ENCODE results near the gene MPIG6B. TPM values are rescaled to one million over a fixed set of nuclear protein-coding genes. Genes with fewer than 3 reads are reported as not detected.

The MPIG6B gene
- total RNA-seq, 2 donors from 2014 or later = not detected

DNA sequence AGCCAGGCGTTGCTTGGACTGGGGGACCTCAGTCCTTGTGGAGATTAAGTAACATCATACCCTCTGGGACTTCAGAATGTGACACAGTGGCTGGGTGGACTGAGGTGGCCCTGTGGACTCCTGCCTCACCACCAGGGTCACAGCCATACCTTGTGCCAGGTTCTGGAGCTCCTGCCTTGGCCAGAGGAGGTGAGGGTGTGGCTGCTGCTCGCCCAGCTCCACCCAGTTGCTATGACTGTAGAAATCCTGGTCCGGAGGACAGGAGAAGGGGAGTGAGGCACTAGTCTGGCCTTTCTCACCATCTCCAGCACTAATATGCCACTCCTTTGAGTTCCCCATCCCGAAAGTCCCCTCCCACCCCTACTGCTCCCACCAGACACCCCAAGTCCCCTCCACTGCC is 52.0 kb downstream of the MPIG6B start:
- H3K27ac ChIP-seq = peak overlapping the region in 1 of 4 donors; percentile 12
- TF ChIP-seq, protein P1, sequence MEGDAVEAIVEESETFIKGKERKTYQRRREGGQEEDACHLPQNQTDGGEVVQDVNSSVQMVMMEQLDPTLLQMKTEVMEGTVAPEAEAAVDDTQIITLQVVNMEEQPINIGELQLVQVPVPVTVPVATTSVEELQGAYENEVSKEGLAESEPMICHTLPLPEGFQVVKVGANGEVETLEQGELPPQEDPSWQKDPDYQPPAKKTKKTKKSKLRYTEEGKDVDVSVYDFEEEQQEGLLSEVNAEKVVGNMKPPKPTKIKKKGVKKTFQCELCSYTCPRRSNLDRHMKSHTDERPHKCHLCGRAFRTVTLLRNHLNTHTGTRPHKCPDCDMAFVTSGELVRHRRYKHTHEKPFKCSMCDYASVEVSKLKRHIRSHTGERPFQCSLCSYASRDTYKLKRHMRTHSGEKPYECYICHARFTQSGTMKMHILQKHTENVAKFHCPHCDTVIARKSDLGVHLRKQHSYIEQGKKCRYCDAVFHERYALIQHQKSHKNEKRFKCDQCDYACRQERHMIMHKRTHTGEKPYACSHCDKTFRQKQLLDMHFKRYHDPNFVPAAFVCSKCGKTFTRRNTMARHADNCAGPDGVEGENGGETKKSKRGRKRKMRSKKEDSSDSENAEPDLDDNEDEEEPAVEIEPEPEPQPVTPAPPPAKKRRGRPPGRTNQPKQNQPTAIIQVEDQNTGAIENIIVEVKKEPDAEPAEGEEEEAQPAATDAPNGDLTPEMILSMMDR (IDR thresholded peaks at IDR 0.05) = no peak
- TF ChIP-seq POLR2A (IDR thresholded peaks at IDR 0.05) = no peak
- peaks cover 23% of the 10 kb centered on the region for H3K4me1 ChIP-seq
- H3K27me3 ChIP-seq = no peaks in the 10 kb centered on the region
- intact Hi-C loops (cut with DNase I) = no loop called here
- no peak overlapping the region for H3K4me3 ChIP-seq
- no peak for ATAC-seq
- peak in 1 of 4 donors; percentile 49 for DNase-seq
- no peaks in the 10 kb centered on the region for H3K9me3 ChIP-seq
- WGBS, 2 donors = 54 to 56% methylated on average over 4 of the region's 4 CpGs
- H3K36me3 ChIP-seq (replicated peaks in 1 of 2; ENCODE audit: insufficient read depth in 1 of 2, low read depth in 2 of 2) = peaks cover 4 to 8% of the 10 kb centered on the region in 2 donors

GRCh38 chr6:31775633-31776484 is 52.7 kb downstream of the MPIG6B start:
- no peak overlapping the region for H3K4me3 ChIP-seq
- intact Hi-C loops (cut with DNase I) = no loop called here
- WGBS, 2 donors = 77 to 88% methylated on average over 14 to 28 of the region's 32 CpGs
- H3K36me3 ChIP-seq (replicated peaks in 1 of 2; ENCODE audit: insufficient read depth in 1 of 2, low read depth in 2 of 2) = peaks cover 4 to 15% of the 10 kb centered on the region in 2 donors
- TF ChIP-seq POLR2A (IDR thresholded peaks at IDR 0.05) = no peak
- TF ChIP-seq, protein P1 (IDR thresholded peaks at IDR 0.05) = no peak
- peaks cover 23% of the 10 kb centered on the region for H3K4me1 ChIP-seq
- no peak for DNase-seq
- no peaks in the 10 kb centered on the region for H3K9me3 ChIP-seq
- peak overlapping the region in 1 of 4 donors; percentile 83 for H3K27ac ChIP-seq
- H3K27me3 ChIP-seq = no peaks in the 10 kb centered on the region
- no peak for ATAC-seq

Small RNA genes within 50 kb of the gene (microRNA-seq; reads per million reads assigned to microRNA genes)
- gene MIR4646 (ENCODE audit: borderline number of aligned reads in 2 of 2, borderline replicate concordance in 2 of 2) = 0 to 0.47 reads per million in 2 donors

Small RNA genes within 50 kb of the gene (small RNA-seq; reads per million reads assigned to genes)
- gene LY6G6D (not detected), gene MIR4646 (not detected), gene MSH5-SAPCD1 (not detected), gene RNU6-850P (not detected), gene SAPCD1 (not detected)

Other genes with a start within 250 kb of the MPIG6B start
- under 1 TPM in 1 of 2 donors, not detected in 1; 0.78 TPM for gene MICB, start 225.2 kb upstream of the MPIG6B start, total RNA-seq
- not detected for gene MCCD1, start 194.4 kb upstream of the MPIG6B start, total RNA-seq
- 100 to 1,000 TPM; 132 to 260 TPM for gene DDX39B, start 181.4 kb upstream of the MPIG6B start, total RNA-seq
- gene ATP6V1G2, start 176.8 kb upstream of the MPIG6B start, total RNA-seq = 1 to 10 TPM in 1 of 2 donors, not detected in 1; 1.0 TPM
- gene NFKBIL1, start 175.8 kb upstream of the MPIG6B start, total RNA-seq = 10 to 100 TPM in 1 of 2 donors, 1 to 10 TPM in 1; 5.6 to 27.0 TPM
- not detected for gene LTA, start 151.1 kb upstream of the MPIG6B start, total RNA-seq
- 1 to 10 TPM in 1 of 2 donors, under 1 TPM in 1; 0.66 to 1.3 TPM for gene TNF, start 147.8 kb upstream of the MPIG6B start, total RNA-seq
- under 1 TPM in 1 of 2 donors, not detected in 1; 0.78 TPM for gene LTB, start 140.9 kb upstream of the MPIG6B start, total RNA-seq
- 1 to 10 TPM; 2.9 to 6.9 TPM for gene LST1, start 137.1 kb upstream of the MPIG6B start, total RNA-seq
- not detected for gene NCR3, start 130.4 kb upstream of the MPIG6B start, total RNA-seq
- gene AIF1, start 108.1 kb upstream of the MPIG6B start, total RNA-seq = 1 to 10 TPM; 2.3 to 7.3 TPM
- gene PRRC2A, start 102.7 kb upstream of the MPIG6B start, total RNA-seq = 10 to 100 TPM; 48.8 to 57.4 TPM
- gene BAG6, start 70.7 kb upstream of the MPIG6B start, total RNA-seq = 100 to 1,000 TPM; 101 to 128 TPM
- 1 to 10 TPM in 1 of 2 donors, not detected in 1; 1.6 TPM for gene APOM, start 67.5 kb upstream of the MPIG6B start, total RNA-seq
- gene C6orf47, start 62.6 kb upstream of the MPIG6B start, total RNA-seq = 10 to 100 TPM; 15.8 to 22.1 TPM
- gene GPANK1, start 58.4 kb upstream of the MPIG6B start, total RNA-seq = 10 to 100 TPM in 1 of 2 donors, 1 to 10 TPM in 1; 8.9 to 10.9 TPM
- gene CSNK2B, start 57.3 kb upstream of the MPIG6B start, total RNA-seq = 100 to 1,000 TPM in 1 of 2 donors, 10 to 100 TPM in 1; 98.2 to 100 TPM
- gene LY6G5B, start 53.4 kb upstream of the MPIG6B start, total RNA-seq = 1 to 10 TPM; 6.9 to 8.3 TPM
- gene LY6G5C, start 42.3 kb upstream of the MPIG6B start, total RNA-seq = 1 to 10 TPM in 1 of 2 donors, not detected in 1; 4.4 TPM
- gene ABHD16A, start 20.0 kb upstream of the MPIG6B start, total RNA-seq = 10 to 100 TPM; 24.7 to 38.1 TPM
- not detected for gene LY6G6F, start 16.5 kb upstream of the MPIG6B start, total RNA-seq
- gene LY6G6D, start 8.0 kb upstream of the MPIG6B start, total RNA-seq = not detected
- not detected for gene LY6G6C, start 1.6 kb upstream of the MPIG6B start, total RNA-seq
- 10 to 100 TPM; 23.6 to 40.5 TPM for gene DDAH2, start 5.9 kb downstream of the MPIG6B start, total RNA-seq
- gene CLIC1, start 13.2 kb downstream of the MPIG6B start, total RNA-seq = 10 to 100 TPM; 68.9 to 92.9 TPM
- 10 to 100 TPM in 1 of 2 donors, 1 to 10 TPM in 1; 6.7 to 12.9 TPM for gene MSH5, start 16.6 kb downstream of the MPIG6B start, total RNA-seq
- 1 to 10 TPM; 2.0 to 2.6 TPM for gene SAPCD1, start 39.3 kb downstream of the MPIG6B start, total RNA-seq
- 1 to 10 TPM; 4.2 to 6.3 TPM for gene VWA7, start 54.0 kb downstream of the MPIG6B start, total RNA-seq
- 10 to 100 TPM; 39.2 to 67.6 TPM for gene VARS1, start 72.4 kb downstream of the MPIG6B start, total RNA-seq
- 10 to 100 TPM; 21.0 to 22.4 TPM for gene LSM2, start 83.6 kb downstream of the MPIG6B start, total RNA-seq
- gene HSPA1L, start 91.9 kb downstream of the MPIG6B start, total RNA-seq = 1 to 10 TPM in 1 of 2 donors, under 1 TPM in 1; 0.33 to 1.0 TPM
- 10 to 100 TPM; 70.9 to 92.1 TPM for gene HSPA1A, start 92.2 kb downstream of the MPIG6B start, total RNA-seq
- gene HSPA1B, start 104.4 kb downstream of the MPIG6B start, total RNA-seq = 100 to 1,000 TPM in 1 of 2 donors, 10 to 100 TPM in 1; 87.0 to 131 TPM
- 10 to 100 TPM; 29.3 to 30.6 TPM for gene NEU1, start 139.4 kb downstream of the MPIG6B start, total RNA-seq
- 10 to 100 TPM in 1 of 2 donors, 1 to 10 TPM in 1; 7.3 to 19.2 TPM for gene SLC44A4, start 155.6 kb downstream of the MPIG6B start, total RNA-seq
- gene EHMT2, start 174.3 kb downstream of the MPIG6B start, total RNA-seq = 10 to 100 TPM; 35.8 to 87.7 TPM
- gene ZBTB12, start 178.7 kb downstream of the MPIG6B start, total RNA-seq = 1 to 10 TPM in 1 of 2 donors, not detected in 1; 2.1 TPM
- gene C2, start 204.3 kb downstream of the MPIG6B start, total RNA-seq = 1 to 10 TPM; 1.3 TPM
- gene CFB, start 222.7 kb downstream of the MPIG6B start, total RNA-seq = 10 to 100 TPM; 21.0 to 33.9 TPM
- gene NELFE, start 235.6 kb downstream of the MPIG6B start, total RNA-seq = 10 to 100 TPM; 38.9 to 39.9 TPM
- 10 to 100 TPM; 30.9 to 52.1 TPM for gene SKIC2, start 235.8 kb downstream of the MPIG6B start, total RNA-seq
- 10 to 100 TPM; 16.9 to 26.0 TPM for gene DXO, start 248.8 kb downstream of the MPIG6B start, total RNA-seq

All from body of pancreas (tissue), 4 donors.